SK-N-SH (cell line): Measurements from ENCODE around the gene RABGAP1L. TPM values are rescaled to one million over a fixed set of nuclear protein-coding genes. Genes with fewer than 3 reads are reported as not detected.

Source experiments
- CTCF ChIA-PET: fragments of 300-600, 350-600 bp; formaldehyde crosslinking; extraction: SDS; loops from one replicate; lab custom pipeline; 2021; lab: Yijun Ruan, JAX
- POLR2A ChIA-PET: fragments of 350-600 bp; sonication (Branson Sonifier 250); formaldehyde crosslinking; extraction: SDS; loops from one replicate; lab custom pipeline; 2020; ENCODE audit warnings: antibody characterized with exemption, inconsistent platforms; lab: Yijun Ruan, JAX
- DNase-seq: peaks from one replicate; pipeline ENCODE4 v3.0.0; 2012
- H2AFZ ChIP-seq: fragments of 200-600 bp; sonication (generic); 2 replicates; pipeline ENCODE4 v1.8.1; 2016; ENCODE audit warnings: antibody characterized with exemption, mild to moderate bottlenecking, low read depth
- H3F3A ChIP-seq: fragments of 200-600 bp; sonication (generic); replicated peaks from 2 replicates; pipeline ENCODE3; 2016; ENCODE audit warnings: antibody characterized with exemption, mild to moderate bottlenecking; ENCODE audit not compliant: insufficient read depth
- H3K27ac ChIP-seq, 2 experiments: fragments of 200-500 bp in 1 of 2; fragments of 200-600 bp in 1 of 2; sonication (Bioruptor generic) in 1 of 2; sonication (generic), shearing (Covaris generic) in 1 of 2; 2 replicates each; pipeline versions ENCODE4 v1.5.1 to v1.6.1; 2014 to 2016; ENCODE audit warnings: low read depth in 2 of 2, inconsistent platforms in 1 of 2, low read length in 1 of 2, mild to moderate bottlenecking in 1 of 2, mixed read lengths in 1 of 2
- H3K27me3 ChIP-seq: fragments of 200-600 bp; sonication (generic), shearing (Covaris generic); 2 replicates; pipeline ENCODE4 v1.6.1; 2016; ENCODE audit warnings: mixed run types; ENCODE audit not compliant: insufficient read depth
- H3K36me3 ChIP-seq, 2 experiments: fragments of 200-500 bp in 1 of 2; fragments of 200-600 bp in 1 of 2; sonication (Bioruptor generic) in 1 of 2; sonication (generic) in 1 of 2; replicated peaks in 1 of 2; 2 replicates each; pipeline versions ENCODE3 to v1.5.1; 2014 to 2016; ENCODE audit warnings: low read length in 1 of 2, mild to moderate bottlenecking in 1 of 2; ENCODE audit not compliant: insufficient read depth in 2 of 2, control insufficient read depth in 1 of 2
- H3K4me1 ChIP-seq, 2 experiments: fragments of 200-500 bp in 1 of 2; fragments of 200-600 bp in 1 of 2; sonication (Bioruptor generic) in 1 of 2; sonication (generic), shearing (Covaris generic) in 1 of 2; 2 replicates each; pipeline versions ENCODE4 v1.5.1 to v1.6.1; 2014 to 2016; ENCODE audit warnings: low read depth in 1 of 2, low read length in 1 of 2, mixed run types in 1 of 2; ENCODE audit not compliant: insufficient read depth in 2 of 2, control insufficient read depth in 1 of 2
- H3K4me2 ChIP-seq: fragments of 200-600 bp; sonication (generic), shearing (Covaris generic); 2 replicates; pipeline ENCODE4 v1.6.1; 2017; ENCODE audit warnings: mixed run types
- H3K4me3 ChIP-seq, 2 experiments: fragments of 200-500 bp in 1 of 2; fragments of 200-600 bp in 1 of 2; sonication (Bioruptor generic) in 1 of 2; sonication (generic), shearing (Covaris generic) in 1 of 2; 2 replicates each; pipeline versions ENCODE4 v1.5.1 to v1.8.1; 2014 to 2016; ENCODE audit warnings: low read depth in 2 of 2, inconsistent platforms in 1 of 2, low read length in 1 of 2, mild to moderate bottlenecking in 1 of 2, mixed read lengths in 1 of 2, moderate library complexity in 1 of 2
- H3K79me2 ChIP-seq: fragments of 200-600 bp; sonication (generic); 2 replicates; pipeline ENCODE4 v1.8.1; 2017; ENCODE audit warnings: mild to moderate bottlenecking; ENCODE audit not compliant: insufficient read depth
- H3K9ac ChIP-seq: fragments of 200-600 bp; sonication (generic); 2 replicates; pipeline ENCODE4 v1.6.1; 2017; ENCODE audit warnings: mixed run types
- H3K9me2 ChIP-seq: fragments of 200-600 bp; sonication (generic); 2 replicates; pipeline ENCODE4 v1.6.1; 2017; ENCODE audit warnings: mixed run types
- H3K9me3 ChIP-seq: fragments of 200-600 bp; sonication (generic); 2 replicates; pipeline ENCODE4 v1.6.1; 2017; ENCODE audit warnings: mixed run types, mild to moderate bottlenecking, moderate library complexity
- H4K20me1 ChIP-seq: fragments of 200-600 bp; sonication (generic); 2 replicates; pipeline ENCODE4 v1.6.1; 2017; ENCODE audit warnings: mild to moderate bottlenecking, mixed run types; ENCODE audit not compliant: insufficient read depth
- CHD2 ChIP-seq: fragments of 150-350 bp; IDR thresholded peaks from 2 replicates; pipeline ENCODE4 v1.6.1; 2018; ENCODE audit warnings: low read length; ENCODE audit not compliant: partially characterized antibody
- ELF1 ChIP-seq: IDR thresholded peaks from 2 replicates; pipeline ENCODE4 v1.4.0; 2012
- EZH2phosphoT487 ChIP-seq: fragments of 200-600 bp; sonication (generic); IDR thresholded peaks from 2 replicates; pipeline ENCODE4 v1.6.1; 2017; ENCODE audit warnings: low read depth, mixed run types, mild to moderate bottlenecking, antibody characterized with exemption, moderate library complexity, borderline replicate concordance
- FOXJ3 ChIP-seq: sonication (generic); formaldehyde crosslinking; IDR thresholded peaks from 2 replicates; pipeline ENCODE4 v1.5.1; 2020; ENCODE audit warnings: mild to moderate bottlenecking, missing genetic modification reagents
- FOXM1 ChIP-seq: IDR thresholded peaks from 2 replicates; pipeline ENCODE4 v1.4.0; 2012; ENCODE audit warnings: low read depth, mild to moderate bottlenecking
- GABPA ChIP-seq: IDR thresholded peaks from 2 replicates; pipeline ENCODE4 v1.4.0; 2012; ENCODE audit warnings: low read depth, mild to moderate bottlenecking
- JUND ChIP-seq: IDR thresholded peaks from 2 replicates; pipeline ENCODE4 v1.4.0; 2012
- POLR2AphosphoS5 ChIP-seq: IDR thresholded peaks from 2 replicates; pipeline ENCODE4 v1.6.1; 2012; ENCODE audit warnings: low read depth, low read length
- RCOR1 ChIP-seq: fragments of 150-350 bp; IDR thresholded peaks from 2 replicates; pipeline ENCODE4 v1.6.1; 2017; ENCODE audit warnings: antibody characterized with exemption, low read length
- RFX5 ChIP-seq: IDR thresholded peaks from 2 replicates; pipeline ENCODE4 v1.6.1; 2012; ENCODE audit warnings: mild to moderate bottlenecking, improper control_type of control experiment, low read length
- RXRA ChIP-seq: IDR thresholded peaks from 2 replicates; pipeline ENCODE4 v1.4.0; 2012; ENCODE audit warnings: low read depth, mild to moderate bottlenecking, borderline replicate concordance
- TAF1 ChIP-seq: IDR thresholded peaks from 2 replicates; pipeline ENCODE4 v1.6.1; 2012; ENCODE audit warnings: low read depth, mild to moderate bottlenecking, low read length, moderate library complexity, borderline replicate concordance
- TEAD4 ChIP-seq: IDR thresholded peaks from 2 replicates; pipeline ENCODE4 v1.4.0; 2012; ENCODE audit warnings: mild to moderate bottlenecking, borderline replicate concordance; ENCODE audit not compliant: insufficient read depth
- WGBS: methylation state at CpG from one replicate; pipeline ENCODE4 v1.1.6; 2017; ENCODE audit warnings: low lambda C conversion rate; 5-methylcytosine and 5-hydroxymethylcytosine counted together
- polyA plus RNA-seq, 3 experiments: library from polyadenylated mRNA; depleted of rRNA; stranded (reverse); fragments of >200 nt; gene quantifications; 2 replicates each; pipeline ENCODE4 v1.2.3, GENCODE V29; 2012
- TF ChIP-seq, protein P1 (sequence below): IDR thresholded peaks from 2 replicates; pipeline ENCODE4 v1.6.1; 2012; ENCODE audit warnings: mild to moderate bottlenecking, low read depth, low read length, moderate library complexity
- TF ChIP-seq, protein P2 (sequence below): fragments of 150-350 bp; IDR thresholded peaks from 2 replicates; pipeline ENCODE4 v1.6.1; 2017; ENCODE audit warnings: antibody characterized with exemption, low read length, low read depth, borderline replicate concordance
- TF ChIP-seq, protein P3 (sequence below): IDR thresholded peaks from 2 replicates; pipeline ENCODE4 v1.4.0; 2012; ENCODE audit warnings: low read depth, borderline replicate concordance
- TF ChIP-seq, protein P4 (sequence below): fragments of 200-600 bp; sonication (generic); IDR thresholded peaks from 2 replicates; pipeline ENCODE4 v1.6.1; 2017; ENCODE audit warnings: antibody characterized with exemption, mild to moderate bottlenecking, moderate library complexity

Gene RABGAP1L
- polyA plus RNA-seq, 1 of the 3 experiments (the other 2 are of a cell fraction): 7.2 TPM

DNA sequence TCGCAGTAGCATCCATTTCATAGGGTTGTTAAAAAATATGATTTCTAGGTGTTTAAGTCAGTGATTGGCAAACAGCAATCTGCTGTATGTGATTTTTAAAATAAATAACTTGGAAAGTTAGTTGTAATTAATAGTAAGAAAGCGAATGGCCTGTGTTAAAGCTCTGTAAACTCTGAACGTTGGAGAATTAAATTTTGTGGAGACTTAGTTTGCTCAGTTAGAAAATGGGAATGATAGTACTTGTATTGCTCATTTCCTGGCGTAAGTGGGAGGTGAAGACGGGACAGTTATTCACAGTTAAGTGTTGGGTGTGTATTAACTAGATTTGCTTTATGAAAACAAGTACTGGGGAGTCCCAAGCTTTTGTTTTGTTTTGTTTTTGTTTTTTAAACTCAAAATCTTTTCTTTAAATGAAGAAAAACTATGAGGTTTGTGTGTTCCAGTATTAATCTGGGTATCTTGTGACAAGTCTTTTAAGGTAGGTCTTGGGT, 841.4 kb downstream of the RABGAP1L start:
- Histone ChIP-seq H3F3A (peaks cover 4% of the 10 kb centered on the region), H3K79me2 (peaks cover 57% of the 10 kb centered on the region), H3K4me1 (peaks cover 0 to 9% of the 10 kb centered on the region in 2 experiments; a peak in 3 of 4 replicates), H3K36me3 (peaks cover 8 to 18% of the 10 kb centered on the region in 2 experiments), H3K4me2 (peak overlapping the region; percentile 86), H3K27ac (peak overlapping the region; percentile 98 to 100), H2AFZ (peak overlapping the region; percentile 80; the same call in 1 of the 2 replicates), H3K27me3 (no peaks in the 10 kb centered on the region), H3K4me3 (peak overlapping the region; percentile 91 to 100), H3K9ac (peak overlapping the region; percentile 89), H4K20me1 (peaks cover 10% of the 10 kb centered on the region; the same call in 1 of the 2 replicates), H3K9me2 (no peaks in the 10 kb centered on the region), H3K9me3 (no peaks in the 10 kb centered on the region)
- TF ChIP-seq RXRA (no peak), CHD2 (no peak), ELF1 (no peak), TAF1 (no peak), GABPA (no peak), JUND (no peak), EZH2phosphoT487 (no peak), POLR2AphosphoS5 (no peak), FOXM1 (no peak), FOXJ3 (CRISPR knock-in tag) (no peak), TEAD4 (no peak)
- TF ChIP-seq, protein P1, sequence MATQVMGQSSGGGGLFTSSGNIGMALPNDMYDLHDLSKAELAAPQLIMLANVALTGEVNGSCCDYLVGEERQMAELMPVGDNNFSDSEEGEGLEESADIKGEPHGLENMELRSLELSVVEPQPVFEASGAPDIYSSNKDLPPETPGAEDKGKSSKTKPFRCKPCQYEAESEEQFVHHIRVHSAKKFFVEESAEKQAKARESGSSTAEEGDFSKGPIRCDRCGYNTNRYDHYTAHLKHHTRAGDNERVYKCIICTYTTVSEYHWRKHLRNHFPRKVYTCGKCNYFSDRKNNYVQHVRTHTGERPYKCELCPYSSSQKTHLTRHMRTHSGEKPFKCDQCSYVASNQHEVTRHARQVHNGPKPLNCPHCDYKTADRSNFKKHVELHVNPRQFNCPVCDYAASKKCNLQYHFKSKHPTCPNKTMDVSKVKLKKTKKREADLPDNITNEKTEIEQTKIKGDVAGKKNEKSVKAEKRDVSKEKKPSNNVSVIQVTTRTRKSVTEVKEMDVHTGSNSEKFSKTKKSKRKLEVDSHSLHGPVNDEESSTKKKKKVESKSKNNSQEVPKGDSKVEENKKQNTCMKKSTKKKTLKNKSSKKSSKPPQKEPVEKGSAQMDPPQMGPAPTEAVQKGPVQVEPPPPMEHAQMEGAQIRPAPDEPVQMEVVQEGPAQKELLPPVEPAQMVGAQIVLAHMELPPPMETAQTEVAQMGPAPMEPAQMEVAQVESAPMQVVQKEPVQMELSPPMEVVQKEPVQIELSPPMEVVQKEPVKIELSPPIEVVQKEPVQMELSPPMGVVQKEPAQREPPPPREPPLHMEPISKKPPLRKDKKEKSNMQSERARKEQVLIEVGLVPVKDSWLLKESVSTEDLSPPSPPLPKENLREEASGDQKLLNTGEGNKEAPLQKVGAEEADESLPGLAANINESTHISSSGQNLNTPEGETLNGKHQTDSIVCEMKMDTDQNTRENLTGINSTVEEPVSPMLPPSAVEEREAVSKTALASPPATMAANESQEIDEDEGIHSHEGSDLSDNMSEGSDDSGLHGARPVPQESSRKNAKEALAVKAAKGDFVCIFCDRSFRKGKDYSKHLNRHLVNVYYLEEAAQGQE: no peak
- no peak for DNase-seq
- ChIA-PET POLR2A (interaction anchor here (0.6 to 2.8 kb wide), 5 partner anchors 14 to 578 kb away, joined by 3 to 54 read pairs (median 5); partner anchors contain the start of gene MRPS14), CTCF (interaction anchor here (1.0 to 2.8 kb wide), 3 partner anchors 125 to 230 kb away, joined by 3 to 10 read pairs (median 9); no protein-coding TSS in a partner anchor)
- 2% methylated on average over 5 of the region's 5 CpGs for WGBS

DNA sequence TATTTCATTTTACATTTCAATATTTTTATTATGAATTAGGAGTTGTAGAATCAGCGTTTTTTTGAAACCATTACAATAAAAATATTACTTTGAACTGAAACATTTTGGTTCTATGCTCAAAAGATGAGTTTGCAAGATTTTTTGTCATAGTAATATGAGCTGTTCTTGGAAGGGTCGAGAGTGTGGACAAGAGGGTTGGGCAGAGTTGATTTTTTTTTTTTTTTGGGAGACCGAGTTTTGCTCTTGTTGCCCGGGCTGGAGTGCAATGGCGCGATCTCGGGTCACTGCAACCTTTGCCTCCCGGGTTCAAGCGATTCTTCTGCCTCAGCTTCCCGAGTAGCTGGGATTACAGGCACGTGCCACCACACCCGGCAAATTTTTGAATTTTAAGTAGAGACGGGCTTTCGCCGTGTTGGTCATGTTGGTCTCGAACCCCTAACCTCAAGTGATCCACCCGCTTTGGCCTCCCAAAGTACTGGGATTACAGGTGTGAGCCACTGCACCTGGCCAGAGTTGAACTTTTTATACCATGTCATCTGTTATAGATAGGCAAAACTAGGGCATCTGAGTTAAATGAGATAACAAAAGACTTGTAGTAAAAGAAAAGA, 843.7 kb downstream of the RABGAP1L start:
- ChIA-PET POLR2A (no interaction called here), CTCF (interaction anchor here (1.0 to 1.3 kb wide), 2 partner anchors 20 to 27 kb away, joined by 3 read pairs; no protein-coding TSS in a partner anchor)
- Histone ChIP-seq H3K4me1 (peaks cover 0 to 9% of the 10 kb centered on the region in 2 experiments; a peak in 3 of 4 replicates), H3K9ac (no peak overlapping the region), H3K4me2 (no peak overlapping the region), H4K20me1 (peaks cover 10% of the 10 kb centered on the region; the same call in 1 of the 2 replicates), H3K9me3 (no peaks in the 10 kb centered on the region), H3F3A (no peaks in the 10 kb centered on the region), H2AFZ (no peak overlapping the region), H3K4me3 (no peak overlapping the region), H3K27ac (no peak overlapping the region), H3K79me2 (peaks cover 80% of the 10 kb centered on the region), H3K36me3 (peaks cover 24 to 37% of the 10 kb centered on the region in 2 experiments), H3K27me3 (no peaks in the 10 kb centered on the region), H3K9me2 (no peaks in the 10 kb centered on the region)
- DNase-seq: no peak
- 94% methylated on average over 17 of the region's 17 CpGs for WGBS
- TF ChIP-seq, protein P2, sequence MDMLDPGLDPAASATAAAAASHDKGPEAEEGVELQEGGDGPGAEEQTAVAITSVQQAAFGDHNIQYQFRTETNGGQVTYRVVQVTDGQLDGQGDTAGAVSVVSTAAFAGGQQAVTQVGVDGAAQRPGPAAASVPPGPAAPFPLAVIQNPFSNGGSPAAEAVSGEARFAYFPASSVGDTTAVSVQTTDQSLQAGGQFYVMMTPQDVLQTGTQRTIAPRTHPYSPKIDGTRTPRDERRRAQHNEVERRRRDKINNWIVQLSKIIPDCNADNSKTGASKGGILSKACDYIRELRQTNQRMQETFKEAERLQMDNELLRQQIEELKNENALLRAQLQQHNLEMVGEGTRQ: no peak
- TF ChIP-seq, protein P3, sequence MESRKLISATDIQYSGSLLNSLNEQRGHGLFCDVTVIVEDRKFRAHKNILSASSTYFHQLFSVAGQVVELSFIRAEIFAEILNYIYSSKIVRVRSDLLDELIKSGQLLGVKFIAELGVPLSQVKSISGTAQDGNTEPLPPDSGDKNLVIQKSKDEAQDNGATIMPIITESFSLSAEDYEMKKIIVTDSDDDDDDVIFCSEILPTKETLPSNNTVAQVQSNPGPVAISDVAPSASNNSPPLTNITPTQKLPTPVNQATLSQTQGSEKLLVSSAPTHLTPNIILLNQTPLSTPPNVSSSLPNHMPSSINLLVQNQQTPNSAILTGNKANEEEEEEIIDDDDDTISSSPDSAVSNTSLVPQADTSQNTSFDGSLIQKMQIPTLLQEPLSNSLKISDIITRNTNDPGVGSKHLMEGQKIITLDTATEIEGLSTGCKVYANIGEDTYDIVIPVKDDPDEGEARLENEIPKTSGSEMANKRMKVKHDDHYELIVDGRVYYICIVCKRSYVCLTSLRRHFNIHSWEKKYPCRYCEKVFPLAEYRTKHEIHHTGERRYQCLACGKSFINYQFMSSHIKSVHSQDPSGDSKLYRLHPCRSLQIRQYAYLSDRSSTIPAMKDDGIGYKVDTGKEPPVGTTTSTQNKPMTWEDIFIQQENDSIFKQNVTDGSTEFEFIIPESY: no peak
- TF ChIP-seq RFX5 (no peak), TAF1 (no peak), RCOR1 (no peak)
- TF ChIP-seq, protein P4, sequence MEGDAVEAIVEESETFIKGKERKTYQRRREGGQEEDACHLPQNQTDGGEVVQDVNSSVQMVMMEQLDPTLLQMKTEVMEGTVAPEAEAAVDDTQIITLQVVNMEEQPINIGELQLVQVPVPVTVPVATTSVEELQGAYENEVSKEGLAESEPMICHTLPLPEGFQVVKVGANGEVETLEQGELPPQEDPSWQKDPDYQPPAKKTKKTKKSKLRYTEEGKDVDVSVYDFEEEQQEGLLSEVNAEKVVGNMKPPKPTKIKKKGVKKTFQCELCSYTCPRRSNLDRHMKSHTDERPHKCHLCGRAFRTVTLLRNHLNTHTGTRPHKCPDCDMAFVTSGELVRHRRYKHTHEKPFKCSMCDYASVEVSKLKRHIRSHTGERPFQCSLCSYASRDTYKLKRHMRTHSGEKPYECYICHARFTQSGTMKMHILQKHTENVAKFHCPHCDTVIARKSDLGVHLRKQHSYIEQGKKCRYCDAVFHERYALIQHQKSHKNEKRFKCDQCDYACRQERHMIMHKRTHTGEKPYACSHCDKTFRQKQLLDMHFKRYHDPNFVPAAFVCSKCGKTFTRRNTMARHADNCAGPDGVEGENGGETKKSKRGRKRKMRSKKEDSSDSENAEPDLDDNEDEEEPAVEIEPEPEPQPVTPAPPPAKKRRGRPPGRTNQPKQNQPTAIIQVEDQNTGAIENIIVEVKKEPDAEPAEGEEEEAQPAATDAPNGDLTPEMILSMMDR: no peak
